Hindlimb muscle (tissue), 1 donor: ENCODE measurements around the gene LYPD6B. TPM values are rescaled to one million over a fixed set of nuclear protein-coding genes. Genes with fewer than 3 reads are reported as not detected.

Source experiments
- DNase-seq: peaks from one replicate; pipeline ENCODE4 v3.0.0-alpha.2; 2013
- polyA plus RNA-seq: library from polyadenylated mRNA; unstranded; fragments of 120-200 nt; gene quantifications from one replicate; pipeline ENCODE4 v1.2.1, GENCODE V29; 2013; ENCODE audit not compliant: insufficient read length

LYPD6B gene
- polyA plus RNA-seq, 1 donor = 0.18 TPM

- no peak for DNase-seq
These were observed 90.9 kb downstream of the LYPD6B start for GRCh38 chr2:149129433-149129832.

- no peak for DNase-seq
These were observed 93.8 kb downstream of the LYPD6B start for GRCh38 chr2:149132339-149132738.

GRCh38 chr2:149132901-149133300 is 94.4 kb downstream of the LYPD6B start:
- DNase-seq = no peak

GRCh38 chr2:149134335-149134923 is 95.9 kb downstream of the LYPD6B start:
- DNase-seq = no peak

- DNase-seq = no peak
These were observed 97.6 kb downstream of the LYPD6B start for GRCh38 chr2:149136111-149136510.

GRCh38 chr2:149141046-149141445 is 102.5 kb downstream of the LYPD6B start:
- no peak for DNase-seq

GRCh38 chr2:149143734-149144133 is 105.2 kb downstream of the LYPD6B start:
- DNase-seq = no peak

GRCh38 chr2:149145314-149146295 is 107.1 kb downstream of the LYPD6B start:
- no peak for DNase-seq

- no peak for DNase-seq
These were observed 108.4 kb downstream of the LYPD6B start for GRCh38 chr2:149146876-149147275.

- no peak for DNase-seq
These were observed 109.9 kb downstream of the LYPD6B start for GRCh38 chr2:149148194-149149006.

- DNase-seq = no peak
These were observed 110.5 kb downstream of the LYPD6B start for GRCh38 chr2:149149007-149149297.

GRCh38 chr2:149152469-149152953 is 114.0 kb downstream of the LYPD6B start:
- no peak for DNase-seq

- DNase-seq = no peak
These were observed 116.9 kb downstream of the LYPD6B start for GRCh38 chr2:149155196-149155969.

- no peak for DNase-seq
These were observed 117.5 kb downstream of the LYPD6B start for GRCh38 chr2:149155988-149156387.

GRCh38 chr2:149156971-149157740 is 118.7 kb downstream of the LYPD6B start:
- DNase-seq = no peak

- no peak for DNase-seq
These were observed 120.5 kb downstream of the LYPD6B start for GRCh38 chr2:149158957-149159356.

- DNase-seq = no peak
These were observed 121.7 kb downstream of the LYPD6B start for GRCh38 chr2:149160195-149160594.

GRCh38 chr2:149160701-149161217 is 122.3 kb downstream of the LYPD6B start:
- DNase-seq = no peak

- DNase-seq = no peak
These were observed 123.2 kb downstream of the LYPD6B start for GRCh38 chr2:149161481-149162225.

- DNase-seq = no peak
These were observed 125.8 kb downstream of the LYPD6B start for GRCh38 chr2:149164296-149164695.
